Heart left ventricle (tissue), 16 donors: ENCODE measurements around the gene SRPK1. TPM values are rescaled to one million over a fixed set of nuclear protein-coding genes. Genes with fewer than 3 reads are reported as not detected.

Experiments
- ATAC-seq, 4 donors: fragments of 200-7000 bp; cut with Tn5 transposase; one replicate each; pipeline ENCODE4 v1.9.1; 2020 to 2022; ENCODE audit warnings: moderate library complexity in 4 of 4, mild to moderate bottlenecking in 3 of 4, moderate number of reproducible peaks in 1 of 4
- DNase-seq, 5 donors: peaks; one replicate each; pipeline ENCODE4 v3.0.0-alpha.2; 2020
- H3K27ac ChIP-seq, 12 donors: fragments of 200-600 bp; sonication (generic) in 4 of 12; one replicate each; pipeline versions ENCODE4 v1.5.0 to v1.8.0; 2016 to 2022; ENCODE audit warnings: mild to moderate bottlenecking in 2 of 12
- H3K27me3 ChIP-seq, 9 donors: fragments of 200-600 bp; sonication (generic) in 2 of 9; one replicate each; pipeline versions ENCODE4 v1.5.1 to v1.8.0; 2016 to 2022; ENCODE audit warnings: mild to moderate bottlenecking in 3 of 9
- H3K36me3 ChIP-seq, 9 donors: fragments of 200-600 bp; sonication (generic) in 2 of 9; one replicate each; pipeline versions ENCODE4 v1.5.0 to v1.8.0; 2018 to 2022; ENCODE audit warnings: mild to moderate bottlenecking in 2 of 9
- H3K4me1 ChIP-seq, 12 donors: fragments of 200-600 bp; sonication (generic) in 4 of 12; one replicate each; pipeline versions ENCODE4 v1.5.0 to v1.8.0; 2016 to 2022; ENCODE audit warnings: mild to moderate bottlenecking in 3 of 12
- H3K4me3 ChIP-seq, 12 donors: fragments of 200-600 bp; sonication (generic) in 4 of 12; one replicate each; pipeline versions ENCODE4 v1.5.0 to v1.8.0; 2017 to 2022; ENCODE audit warnings: mild to moderate bottlenecking in 9 of 12, moderate library complexity in 4 of 12
- H3K9me3 ChIP-seq, 12 donors: fragments of 200-600 bp; sonication (generic) in 4 of 12; one replicate each; pipeline versions ENCODE4 v1.5.0 to v1.8.0; 2016 to 2022; ENCODE audit warnings: mild to moderate bottlenecking in 1 of 12
- CTCF ChIP-seq, 12 donors: fragments of 200-600 bp; sonication (generic) in 4 of 12; IDR thresholded peaks; one replicate each; pipeline versions ENCODE4 v1.5.0 to v1.8.0; 2018 to 2022; ENCODE audit warnings: antibody characterized with exemption in 12 of 12, mild to moderate bottlenecking in 5 of 12
- POLR2A ChIP-seq, 2 donors: fragments of 450-650 bp; IDR thresholded peaks; one replicate each; pipeline ENCODE4 v1.6.1; 2017; ENCODE audit warnings: antibody characterized with exemption in 2 of 2, mild to moderate bottlenecking in 2 of 2, moderate library complexity in 2 of 2
- WGBS, 4 donors: extraction: QIAGEN DNeasy Blood & Tissue Kit in 2 of 4; methylation state at CpG; one replicate each; pipeline versions ENCODE4 v1.1.5 to v1.1.7; 2013 to 2018; 5-methylcytosine and 5-hydroxymethylcytosine counted together
- intact Hi-C, 10 donors: fragments of 100-400 bp; cut with DNase I; formaldehyde crosslinking; loops; one replicate each; pipeline versions ENCODE4 v1.11.1 to v1.14.2; 2022
- polyA plus RNA-seq, 2 donors: library from polyadenylated mRNA; stranded (reverse); fragments of 200-250 nt; gene quantifications; one replicate each; pipeline ENCODE4 v1.2.3, GENCODE V29; 2013
- total RNA-seq, 9 donors: library from RNA; depleted of rRNA in 2 of 9; stranded (reverse); fragments of >200 nt in 2 of 9; fragmentation: NEBNext Ultra II Directional in 3 of 9; extraction: Animal tissue kit (Norgen Biotek cat#: 25700) in 3 of 9; gene quantifications; one replicate each; pipeline versions ENCODE4 v1.1.0 to v1.2.4, GENCODE V29; 2016 to 2023
- donor health status: ischemic (EF 13 %, LVEDD 7.1; RV severe dilation, severe dysfunction).
- donor health status: healthy with polysubstance abuse.
- donor health status: DM: no; HTN: yes; CAD: no.
- donor health status: DM: no; HTN: no; CAD: no.
- donor health status: ischemic (EF 25% LVEDD 6.9; RV normal size, moderate dysfunction).
- donor health status: ischemic (EF 25% LVEDD 5.7; RV mildly dilated, moderate dysfunction).
- donor health status: healthy.
- donor health status: DM: yes; HTN: yes; CAD: no.
- donor health status: ischemic (EF 35%, LVEDD 5.7; RV mildly dilated, moderate dysfunction).
- donor health status: nonischemic (EF 11% LVEDD 7.7; RV severe dilation, severe dysfunction).
- donor health status: DM: yes; HTN: yes; CAD: no.
- donor health status: PGD.
- donor health status: ischemic (EF 29% LVEDD 5.4; RV normal size, mild dysfunction).
- donor health status: nonischemic (EF 23%, LVEDD 6.1; RV moderate dilation, normal function).

Gene SRPK1
- total and polyA plus RNA-seq, 11 donors = 5.0 to 41.7 (median 19.6) TPM

- no peak for TF ChIP-seq POLR2A (IDR thresholded peaks at IDR 0.05)
- no peak for TF ChIP-seq CTCF (IDR thresholded peaks at IDR 0.05)
- 94 to 98% (median 96%) methylated on average over 4 of the region's 4 CpGs for WGBS, 4 donors
- Histone ChIP-seq H3K9me3 (peaks cover 0 to 12% (median 0%) of the 10 kb centered on the region in 12 donors), H3K27ac (no peak overlapping the region), H3K4me1 (no peaks in the 10 kb centered on the region), H3K4me3 (no peak overlapping the region), H3K27me3 (no peaks in the 10 kb centered on the region), H3K36me3 (peaks cover 0 to 81% (median 53%) of the 10 kb centered on the region in 9 donors)
- DNase-seq (no peak), ATAC-seq (no peak)
- intact Hi-C loops = no loop called here
These were observed 67.9 kb downstream of the SRPK1 start for GRCh38 chr6:35852994-35853393.

DNA sequence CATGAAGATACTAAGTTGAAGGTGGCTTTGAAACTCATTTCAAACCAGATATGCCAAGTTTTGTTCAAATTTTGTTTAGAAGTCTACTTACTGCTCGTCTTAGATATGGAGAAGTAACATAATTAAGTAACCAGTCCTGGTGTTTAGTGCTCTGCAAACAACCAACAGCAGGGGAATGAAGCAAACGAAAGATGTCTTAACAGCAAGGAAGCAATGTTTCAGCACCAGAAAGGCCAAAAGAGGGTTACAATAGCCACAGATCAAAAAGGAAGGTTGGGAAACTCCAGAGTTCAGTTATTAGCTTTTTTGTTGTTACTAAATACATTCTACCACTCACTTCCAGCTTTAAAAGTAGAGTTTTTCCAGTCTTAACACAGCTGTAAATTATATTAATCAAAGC is 70.7 kb downstream of the SRPK1 start:
- H3K27me3 ChIP-seq = no peaks in the 10 kb centered on the region
- DNase-seq (no peak), ATAC-seq (no peak)
- no peak overlapping the region for H3K27ac ChIP-seq
- TF ChIP-seq POLR2A (IDR thresholded peaks at IDR 0.05) = no peak
- no peak for TF ChIP-seq CTCF (IDR thresholded peaks at IDR 0.05)
- intact Hi-C loops = no loop called here
- H3K4me3 ChIP-seq = no peak overlapping the region
- WGBS, 4 donors = 87 to 88% (median 88%) methylated on average over 2 of the region's 2 CpGs
- H3K36me3 ChIP-seq = peaks cover 0 to 70% (median 31%) of the 10 kb centered on the region in 9 donors
- no peaks in the 10 kb centered on the region for H3K4me1 ChIP-seq
- peaks cover 0 to 12% (median 0%) of the 10 kb centered on the region in 12 donors for H3K9me3 ChIP-seq

GRCh38 chr6:35844290-35844689 is 76.6 kb downstream of the SRPK1 start:
- no peak overlapping the region for H3K4me3 ChIP-seq
- no peaks in the 10 kb centered on the region for H3K4me1 ChIP-seq
- 93 to 100% (median 97%) methylated on average over 3 of the region's 3 CpGs for WGBS, 4 donors
- H3K9me3 ChIP-seq = peaks cover 0 to 12% (median 0%) of the 10 kb centered on the region in 12 donors
- peaks cover 0 to 58% (median 27%) of the 10 kb centered on the region in 9 donors for H3K36me3 ChIP-seq
- no peaks in the 10 kb centered on the region for H3K27me3 ChIP-seq
- no peak overlapping the region for H3K27ac ChIP-seq
- DNase-seq (no peak), ATAC-seq (no peak)
- TF ChIP-seq CTCF (IDR thresholded peaks at IDR 0.05) (no peak), POLR2A (IDR thresholded peaks at IDR 0.05) (no peak)
- intact Hi-C loops = no loop called here

DNA sequence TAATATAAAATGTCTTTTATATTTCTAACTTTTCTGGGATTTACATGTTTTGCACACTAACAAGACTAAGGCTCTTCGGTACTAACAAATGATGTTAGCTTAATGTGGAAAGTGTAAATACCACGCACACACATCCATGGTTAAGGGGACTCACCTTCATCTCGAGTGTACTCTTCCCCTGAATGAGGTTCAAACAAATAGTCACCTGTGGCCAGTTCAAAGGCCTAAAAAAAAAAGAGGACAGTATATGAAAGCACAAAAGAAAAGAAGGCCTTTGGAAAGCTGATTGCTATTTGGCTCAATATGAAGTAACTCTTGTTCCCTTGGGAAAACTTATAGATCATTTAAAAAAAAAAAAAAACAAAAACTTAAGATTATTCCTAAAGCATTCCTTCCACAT is 78.5 kb downstream of the SRPK1 start:
- TF ChIP-seq CTCF (IDR thresholded peaks at IDR 0.05) (no peak), POLR2A (IDR thresholded peaks at IDR 0.05) (no peak)
- 95 to 98% (median 97%) methylated on average over 3 of the region's 3 CpGs for WGBS, 4 donors
- Histone ChIP-seq H3K27me3 (no peaks in the 10 kb centered on the region), H3K9me3 (no peaks in the 10 kb centered on the region), H3K4me3 (no peak overlapping the region), H3K4me1 (no peaks in the 10 kb centered on the region), H3K36me3 (peaks cover 0 to 61% (median 39%) of the 10 kb centered on the region in 9 donors), H3K27ac (no peak overlapping the region)
- ATAC-seq = no peak
- DNase-seq = no peak
- intact Hi-C loops = no loop called here
